ENCODE measurements around the gene CDCP2.
"Not testable (repeated sequence)": the region's sequence is repeated elsewhere in the genome, so short reads cannot be mapped to it uniquely, and the experiment has no call there.

The CDCP2 gene

DNA sequence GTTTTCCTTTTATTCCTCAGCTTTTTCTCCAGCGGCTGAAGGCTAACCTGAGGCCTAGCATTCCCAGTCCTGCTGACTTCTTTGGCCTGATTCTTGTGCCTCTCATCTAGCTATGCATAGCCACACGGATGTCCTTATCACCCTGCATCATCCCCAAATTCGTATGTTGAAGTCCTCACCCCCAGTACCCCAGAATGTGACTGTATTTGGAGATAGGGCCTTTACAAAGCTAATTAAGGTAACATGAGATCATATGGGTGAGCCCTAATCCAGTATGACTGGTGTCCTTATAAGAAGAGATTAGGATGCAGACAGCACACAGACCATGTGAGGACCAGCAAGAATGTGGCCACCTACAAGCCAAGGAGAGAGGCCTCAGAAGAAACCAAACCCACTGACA is 44.6 kb downstream of the CDCP2 start:
- H3K36me3 ChIP-seq (ENCODE audit: control insufficient read depth, insufficient read depth, low read length) = no peaks in the 10 kb centered on the region
- no peaks in the 10 kb centered on the region for H3K27me3 ChIP-seq (ENCODE audit: control insufficient read depth, insufficient read depth, low read length)
- no peaks in the 10 kb centered on the region for H3K9me3 ChIP-seq (ENCODE audit: control insufficient read depth, insufficient read depth, low read length)
- no peak overlapping the region for H3K9ac ChIP-seq (ENCODE audit: low read depth, low read length)
- no peak overlapping the region for H3K4me3 ChIP-seq (ENCODE audit: low read depth, low read length)
- no peaks in the 10 kb centered on the region for H3K4me1 ChIP-seq (ENCODE audit: control insufficient read depth, insufficient read depth, low read length)

DNA sequence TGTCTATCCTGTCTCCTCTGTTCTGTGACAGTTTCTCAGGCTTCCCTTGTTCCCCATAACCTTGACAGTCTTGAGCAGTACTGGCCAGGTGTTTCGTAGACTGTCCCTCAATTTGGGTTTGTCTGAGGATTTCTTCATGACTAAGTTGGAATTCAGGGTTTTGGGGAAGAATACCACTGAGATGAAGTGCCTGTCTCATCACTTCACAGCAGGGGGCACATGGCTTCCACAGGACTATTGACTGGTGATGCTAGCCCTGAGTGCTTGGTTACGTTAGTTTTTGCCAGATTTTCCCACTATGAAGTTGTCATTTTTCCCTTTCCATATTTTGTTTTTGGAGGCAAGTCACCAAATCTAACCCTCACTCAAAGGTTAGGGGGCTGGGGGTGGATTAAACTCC is 45.7 kb downstream of the CDCP2 start:
- H3K36me3 ChIP-seq (ENCODE audit: control insufficient read depth, insufficient read depth, low read length) = no peaks in the 10 kb centered on the region
- H3K9ac ChIP-seq (ENCODE audit: low read depth, low read length) = no peak overlapping the region
- H3K9me3 ChIP-seq (ENCODE audit: control insufficient read depth, insufficient read depth, low read length) = no peaks in the 10 kb centered on the region
- H3K4me3 ChIP-seq (ENCODE audit: low read depth, low read length) = no peak overlapping the region
- no peaks in the 10 kb centered on the region for H3K4me1 ChIP-seq (ENCODE audit: control insufficient read depth, insufficient read depth, low read length)
- no peaks in the 10 kb centered on the region for H3K27me3 ChIP-seq (ENCODE audit: control insufficient read depth, insufficient read depth, low read length)

DNA sequence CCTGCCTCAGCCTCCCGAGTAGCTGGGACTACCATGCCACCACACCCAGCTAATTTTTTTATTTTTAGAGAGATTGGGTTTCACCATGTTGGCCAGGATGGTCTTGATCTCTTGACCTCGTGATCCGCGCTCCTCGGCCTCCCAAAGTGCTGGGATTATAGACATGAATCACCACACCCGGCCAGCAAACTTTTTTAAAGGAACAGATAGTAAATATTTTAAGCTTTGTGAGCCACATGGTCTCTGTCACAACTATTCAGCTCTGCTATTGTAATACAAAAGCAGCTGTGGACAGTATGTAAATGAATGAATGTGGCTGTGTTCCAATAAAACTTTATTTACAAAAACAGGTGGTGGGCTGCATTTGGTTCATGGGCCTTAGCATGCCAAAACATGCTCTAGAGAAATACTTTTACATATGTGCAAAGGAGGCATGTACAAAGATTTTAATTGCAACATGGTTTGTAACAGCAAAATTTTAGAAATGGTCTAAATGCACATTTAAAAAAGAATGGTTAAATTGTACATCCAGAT is 47.0 kb downstream of the CDCP2 start:
- Histone ChIP-seq H3K27me3 (ENCODE audit: control insufficient read depth, insufficient read depth, low read length) (no peaks in the 10 kb centered on the region), H3K36me3 (ENCODE audit: control insufficient read depth, insufficient read depth, low read length) (no peaks in the 10 kb centered on the region), H3K9ac (ENCODE audit: low read depth, low read length) (no peak overlapping the region), H3K4me3 (ENCODE audit: low read depth, low read length) (no peak overlapping the region), H3K4me1 (ENCODE audit: control insufficient read depth, insufficient read depth, low read length) (no peaks in the 10 kb centered on the region), H3K9me3 (ENCODE audit: control insufficient read depth, insufficient read depth, low read length) (no peaks in the 10 kb centered on the region)

DNA sequence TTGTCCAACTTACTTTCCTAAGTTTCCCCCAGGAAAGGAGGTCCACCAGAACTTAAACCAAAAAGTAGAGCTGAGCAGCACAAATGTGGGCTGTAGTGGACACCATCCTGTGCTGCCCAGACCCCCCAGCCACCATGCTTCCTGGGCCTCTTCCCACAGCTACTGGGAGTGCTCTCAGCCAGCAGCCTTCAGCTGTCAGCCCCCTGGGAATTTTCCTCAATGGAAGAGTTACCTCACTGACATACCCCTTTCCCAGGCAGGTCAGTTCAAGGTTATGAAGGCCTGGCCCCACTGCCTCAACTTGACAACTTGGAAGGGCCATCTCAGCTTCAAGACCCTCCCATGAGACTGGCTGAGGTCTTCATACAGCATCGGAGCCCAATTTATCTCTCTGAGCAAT is 47.7 kb downstream of the CDCP2 start:
- Histone ChIP-seq H3K36me3 (ENCODE audit: control insufficient read depth, insufficient read depth, low read length) (no peaks in the 10 kb centered on the region), H3K4me1 (ENCODE audit: control insufficient read depth, insufficient read depth, low read length) (no peaks in the 10 kb centered on the region), H3K9me3 (ENCODE audit: control insufficient read depth, insufficient read depth, low read length) (no peaks in the 10 kb centered on the region), H3K4me3 (ENCODE audit: low read depth, low read length) (no peak overlapping the region), H3K27me3 (ENCODE audit: control insufficient read depth, insufficient read depth, low read length) (no peaks in the 10 kb centered on the region), H3K9ac (ENCODE audit: low read depth, low read length) (no peak overlapping the region)

DNA sequence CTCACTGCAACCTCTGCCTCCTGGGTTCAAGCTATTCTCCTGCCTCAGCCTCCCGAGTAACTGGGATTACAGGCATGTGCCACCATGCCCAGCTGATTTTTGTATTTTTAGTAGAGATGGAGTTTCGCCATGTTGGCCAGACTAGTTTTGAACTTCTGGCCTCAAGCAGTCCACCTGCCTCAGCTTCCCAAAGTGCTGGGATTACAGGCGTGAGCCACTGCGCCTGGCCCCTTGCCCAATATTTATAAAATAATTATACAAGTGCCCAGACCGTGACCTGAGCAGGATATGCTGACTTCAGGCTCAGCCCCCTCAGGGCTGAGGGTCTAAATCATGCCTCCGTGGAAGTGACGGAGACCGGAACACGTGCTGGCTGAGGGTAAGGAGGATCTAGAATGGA is 48.2 kb downstream of the CDCP2 start:
- not testable (repeated sequence) for H3K4me3 ChIP-seq (ENCODE audit: low read depth, low read length); H3K9me3 ChIP-seq (ENCODE audit: control insufficient read depth, insufficient read depth, low read length); H3K9ac ChIP-seq (ENCODE audit: low read depth, low read length); H3K36me3 ChIP-seq (ENCODE audit: control insufficient read depth, insufficient read depth, low read length); H3K27me3 ChIP-seq (ENCODE audit: control insufficient read depth, insufficient read depth, low read length); H3K4me1 ChIP-seq (ENCODE audit: control insufficient read depth, insufficient read depth, low read length)

DNA sequence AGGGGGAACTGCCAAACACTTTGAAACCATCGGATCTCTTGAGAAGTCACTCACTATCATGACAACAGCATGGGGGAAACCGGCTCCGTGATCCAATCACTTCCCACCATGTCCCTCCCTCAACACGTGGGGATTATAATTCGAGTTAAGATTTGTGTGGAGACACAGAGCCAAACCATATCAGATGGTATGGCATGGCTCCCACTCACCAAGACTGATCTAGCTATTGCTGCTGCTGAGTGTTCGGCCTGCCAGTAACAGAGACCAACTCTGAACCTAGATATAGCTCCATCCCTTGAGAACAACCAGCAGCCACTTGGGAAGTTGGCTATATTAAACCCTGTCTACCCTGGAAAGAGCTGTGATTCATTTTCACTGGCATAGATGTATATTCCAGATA is 49.4 kb downstream of the CDCP2 start:
- Histone ChIP-seq H3K4me1 (ENCODE audit: control insufficient read depth, insufficient read depth, low read length) (no peaks in the 10 kb centered on the region), H3K4me3 (ENCODE audit: low read depth, low read length) (no peak overlapping the region), H3K9me3 (ENCODE audit: control insufficient read depth, insufficient read depth, low read length) (no peaks in the 10 kb centered on the region), H3K27me3 (ENCODE audit: control insufficient read depth, insufficient read depth, low read length) (no peaks in the 10 kb centered on the region), H3K9ac (ENCODE audit: low read depth, low read length) (no peak overlapping the region), H3K36me3 (ENCODE audit: control insufficient read depth, insufficient read depth, low read length) (no peaks in the 10 kb centered on the region)

DNA sequence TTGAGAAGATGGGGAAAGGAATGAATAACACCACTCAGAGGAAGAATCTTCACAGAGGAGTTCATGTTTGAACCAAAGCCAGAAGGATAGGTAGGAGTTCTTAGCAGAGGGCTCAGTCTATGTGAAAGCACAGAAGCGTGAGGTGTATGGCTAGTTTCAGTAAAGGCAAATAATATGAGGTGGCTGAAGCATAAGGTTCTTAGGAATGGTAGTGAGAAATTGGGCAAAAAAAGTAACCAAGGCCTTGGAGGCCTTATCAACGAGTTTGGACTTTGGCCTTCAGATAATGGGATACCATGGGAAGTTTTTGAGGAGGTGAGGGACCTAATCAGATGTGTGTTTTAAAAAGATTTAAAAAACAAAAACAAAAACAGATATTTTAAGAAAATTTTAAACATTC is 52.3 kb downstream of the CDCP2 start:
- peaks cover 4% of the 10 kb centered on the region for H3K36me3 ChIP-seq (ENCODE audit: control insufficient read depth, insufficient read depth, low read length)
- H3K4me1 ChIP-seq (ENCODE audit: control insufficient read depth, insufficient read depth, low read length) = no peaks in the 10 kb centered on the region
- H3K9ac ChIP-seq (ENCODE audit: low read depth, low read length) = no peak overlapping the region
- H3K27me3 ChIP-seq (ENCODE audit: control insufficient read depth, insufficient read depth, low read length) = no peaks in the 10 kb centered on the region
- H3K9me3 ChIP-seq (ENCODE audit: control insufficient read depth, insufficient read depth, low read length) = no peaks in the 10 kb centered on the region
- no peak overlapping the region for H3K4me3 ChIP-seq (ENCODE audit: low read depth, low read length)

DNA sequence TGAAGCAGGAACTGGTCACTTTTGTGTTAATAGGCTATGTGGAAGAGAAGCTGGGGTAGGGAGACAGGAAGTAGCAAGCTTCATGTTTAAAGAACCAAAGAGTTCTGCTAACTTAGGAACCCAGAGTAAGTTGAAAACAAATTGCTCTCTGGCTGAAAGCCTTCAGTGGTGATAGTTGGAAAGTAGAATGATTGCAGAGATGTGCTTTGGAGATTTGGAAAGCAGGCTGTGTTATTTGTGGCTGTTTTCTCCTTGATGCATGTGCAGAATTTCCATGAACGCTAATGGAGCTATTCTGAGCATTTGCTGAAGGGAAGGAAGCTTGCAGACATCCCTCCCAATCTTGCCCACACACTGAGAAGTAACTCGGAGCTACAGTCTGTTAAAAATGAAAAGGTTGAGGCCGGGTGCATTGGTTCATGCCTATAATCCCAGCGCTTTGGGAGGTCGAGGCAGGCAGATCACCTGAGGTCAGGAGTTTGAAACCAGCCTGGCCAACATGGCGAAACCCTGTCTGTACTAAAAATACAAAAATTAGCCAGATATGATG is 53.7 kb downstream of the CDCP2 start:
- Histone ChIP-seq H3K27me3 (ENCODE audit: control insufficient read depth, insufficient read depth, low read length) (no peaks in the 10 kb centered on the region), H3K9ac (ENCODE audit: low read depth, low read length) (no peak overlapping the region)

DNA sequence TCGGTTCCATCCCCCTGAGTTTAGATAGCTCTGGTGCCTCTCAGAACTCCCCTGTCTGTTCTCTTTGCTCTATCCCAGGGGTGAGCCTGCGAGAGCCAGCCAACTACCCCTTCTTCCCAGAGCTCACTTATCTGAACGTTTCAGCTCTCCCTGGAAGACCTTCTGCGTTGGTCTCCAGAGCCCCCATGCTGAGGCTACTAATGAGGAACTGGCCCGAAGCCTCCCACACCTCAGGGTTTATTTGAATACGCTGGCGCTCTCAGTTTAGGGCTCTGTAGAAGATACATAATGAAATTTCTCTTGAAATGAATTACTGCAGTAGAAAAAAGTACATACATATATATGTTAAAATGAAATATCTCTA is 55.9 kb downstream of the CDCP2 start:
- Histone ChIP-seq H3K4me1 (ENCODE audit: control insufficient read depth, insufficient read depth, low read length) (no peaks in the 10 kb centered on the region), H3K4me3 (ENCODE audit: low read depth, low read length) (no peak overlapping the region), H3K9ac (ENCODE audit: low read depth, low read length) (no peak overlapping the region), H3K27me3 (ENCODE audit: control insufficient read depth, insufficient read depth, low read length) (no peaks in the 10 kb centered on the region), H3K36me3 (ENCODE audit: control insufficient read depth, insufficient read depth, low read length) (peaks cover 4% of the 10 kb centered on the region), H3K9me3 (ENCODE audit: control insufficient read depth, insufficient read depth, low read length) (no peaks in the 10 kb centered on the region)

More for the DNA sequence above, 53.7 kb downstream of the CDCP2 start:
- H3K4me3 ChIP-seq (ENCODE audit: low read depth, low read length) = no peak overlapping the region
- H3K9me3 ChIP-seq (ENCODE audit: control insufficient read depth, insufficient read depth, low read length) = no peaks in the 10 kb centered on the region
- no peaks in the 10 kb centered on the region for H3K4me1 ChIP-seq (ENCODE audit: control insufficient read depth, insufficient read depth, low read length)
- H3K36me3 ChIP-seq (ENCODE audit: control insufficient read depth, insufficient read depth, low read length) = peaks cover 4% of the 10 kb centered on the region

DNA sequence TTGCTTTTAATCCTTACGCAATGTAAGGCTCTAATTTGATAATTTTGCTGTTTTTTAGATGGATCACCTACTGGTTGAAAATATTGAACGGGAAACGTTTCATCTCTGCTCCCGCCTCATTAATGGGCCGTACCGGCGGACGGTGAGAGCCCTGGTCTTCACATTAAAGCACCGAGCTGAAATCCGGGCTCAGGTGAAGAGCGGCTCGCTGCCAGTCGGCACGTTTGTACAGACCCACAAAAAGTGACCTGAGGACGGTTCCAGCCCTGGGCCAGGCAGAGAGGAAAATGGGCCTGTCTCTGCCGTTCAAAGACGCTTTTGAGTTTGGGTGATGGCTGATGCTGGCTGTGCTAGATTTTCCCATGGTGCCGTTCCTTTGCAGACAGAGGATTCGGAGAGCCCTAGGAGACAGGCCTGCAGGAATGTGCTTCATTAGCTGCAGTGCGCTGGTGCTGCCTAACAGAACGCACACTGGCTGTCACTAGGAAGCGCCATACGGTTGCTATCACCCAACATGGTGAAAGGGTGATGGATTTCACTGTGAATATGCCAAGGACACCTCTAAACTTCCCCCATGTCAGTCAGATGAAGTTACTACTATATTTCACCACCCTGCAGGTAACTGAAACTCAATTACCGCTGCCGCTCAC is 56.4 kb downstream of the CDCP2 start:
- no peak overlapping the region for H3K4me3 ChIP-seq (ENCODE audit: low read depth, low read length)
- H3K36me3 ChIP-seq (ENCODE audit: control insufficient read depth, insufficient read depth, low read length) = peaks cover 4% of the 10 kb centered on the region
- no peaks in the 10 kb centered on the region for H3K4me1 ChIP-seq (ENCODE audit: control insufficient read depth, insufficient read depth, low read length)
- no peak overlapping the region for H3K9ac ChIP-seq (ENCODE audit: low read depth, low read length)
- H3K9me3 ChIP-seq (ENCODE audit: control insufficient read depth, insufficient read depth, low read length) = no peaks in the 10 kb centered on the region
- no peaks in the 10 kb centered on the region for H3K27me3 ChIP-seq (ENCODE audit: control insufficient read depth, insufficient read depth, low read length)

DNA sequence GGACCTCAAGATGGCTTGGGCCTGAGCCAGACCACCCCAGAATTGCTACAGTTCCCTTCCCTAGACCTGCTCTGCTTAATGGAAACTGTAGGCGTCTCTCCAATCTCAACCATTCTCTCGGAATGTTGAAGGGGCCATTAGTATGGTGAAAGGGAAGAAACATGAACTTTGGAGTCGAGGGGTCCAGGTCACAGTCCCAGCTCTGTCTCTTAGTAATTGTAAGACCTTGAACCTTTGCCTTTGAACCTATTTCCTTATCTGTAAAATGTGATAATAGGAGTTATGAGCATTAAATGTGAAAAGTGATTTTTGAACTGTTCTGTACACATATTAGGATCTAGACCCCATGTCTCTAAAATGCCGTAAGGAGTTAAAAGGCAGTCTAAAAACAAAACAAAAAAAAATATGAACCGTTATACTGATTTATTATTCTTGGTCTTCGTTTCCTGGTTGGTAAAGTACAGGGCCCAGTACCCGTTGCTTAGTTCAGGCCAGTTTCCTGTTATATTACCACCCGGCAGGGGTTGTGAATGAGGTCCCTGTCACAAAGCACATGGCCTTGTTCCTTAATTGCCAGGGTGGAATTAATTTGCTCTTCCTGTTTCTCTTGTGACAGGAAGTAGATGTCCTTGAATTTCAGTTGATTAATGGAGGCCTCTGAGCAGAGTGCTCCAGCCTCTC is 57.1 kb downstream of the CDCP2 start:
- H3K36me3 ChIP-seq (ENCODE audit: control insufficient read depth, insufficient read depth, low read length) = peaks cover 4% of the 10 kb centered on the region
- H3K9ac ChIP-seq (ENCODE audit: low read depth, low read length) = no peak overlapping the region
- H3K9me3 ChIP-seq (ENCODE audit: control insufficient read depth, insufficient read depth, low read length) = no peaks in the 10 kb centered on the region
- H3K4me1 ChIP-seq (ENCODE audit: control insufficient read depth, insufficient read depth, low read length) = no peaks in the 10 kb centered on the region
- no peak overlapping the region for H3K4me3 ChIP-seq (ENCODE audit: low read depth, low read length)
- no peaks in the 10 kb centered on the region for H3K27me3 ChIP-seq (ENCODE audit: control insufficient read depth, insufficient read depth, low read length)

DNA sequence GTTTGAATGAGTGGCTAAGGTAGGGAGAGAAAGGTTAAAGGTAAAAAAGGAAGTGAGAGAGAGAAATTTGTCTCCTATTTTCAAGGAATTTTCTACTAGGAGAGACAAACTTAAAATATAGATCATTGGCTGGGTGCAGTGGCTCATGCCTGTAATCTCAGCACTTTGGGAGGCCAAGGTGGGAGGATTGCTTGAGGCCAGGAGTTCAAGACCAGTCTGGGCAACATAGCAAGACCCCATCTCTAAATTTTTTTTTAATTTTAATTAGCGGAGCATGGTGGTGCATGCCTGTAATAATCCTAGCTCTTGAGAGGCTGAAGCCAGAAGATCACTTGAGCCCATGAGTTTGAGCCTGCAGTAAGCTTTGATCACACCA is 58.1 kb downstream of the CDCP2 start:
- not testable (repeated sequence) for H3K9me3 ChIP-seq (ENCODE audit: control insufficient read depth, insufficient read depth, low read length); H3K27me3 ChIP-seq (ENCODE audit: control insufficient read depth, insufficient read depth, low read length); H3K4me1 ChIP-seq (ENCODE audit: control insufficient read depth, insufficient read depth, low read length); H3K9ac ChIP-seq (ENCODE audit: low read depth, low read length); H3K36me3 ChIP-seq (ENCODE audit: control insufficient read depth, insufficient read depth, low read length); H3K4me3 ChIP-seq (ENCODE audit: low read depth, low read length)

All from iPS-15b (cell line).